GM13976 (cell line): ENCODE results near the gene AKT2.

ENCODE experiments used
- DNase-seq: peaks from one replicate; pipeline ENCODE4 v3.0.0; 2012; ENCODE audit warnings: low spot score
- in situ Hi-C: fragments of 300-500 bp; cut with MboI; formaldehyde crosslinking; loops from one replicate; pipeline ENCODE4 v1.12.0; 2022; ENCODE audit warnings: low sequenced_read_pairs, mixed read lengths, inconsistent platforms; ENCODE audit not compliant: unreplicated experiment
- TF ChIP-seq, protein P1 (sequence below): IDR thresholded peaks from 2 replicates; pipeline ENCODE4 v1.5.1; 2012; ENCODE audit warnings: borderline replicate concordance, mild to moderate bottlenecking; ENCODE audit not compliant: insufficient read depth; ENCODE audit errors: extremely low read depth, missing control alignments, control extremely low read depth

Gene AKT2

GRCh38 chr19:40255619-40256166, 29.5 kb downstream of the AKT2 start:
- in situ Hi-C loops: no loop called here
- TF ChIP-seq, protein P1, sequence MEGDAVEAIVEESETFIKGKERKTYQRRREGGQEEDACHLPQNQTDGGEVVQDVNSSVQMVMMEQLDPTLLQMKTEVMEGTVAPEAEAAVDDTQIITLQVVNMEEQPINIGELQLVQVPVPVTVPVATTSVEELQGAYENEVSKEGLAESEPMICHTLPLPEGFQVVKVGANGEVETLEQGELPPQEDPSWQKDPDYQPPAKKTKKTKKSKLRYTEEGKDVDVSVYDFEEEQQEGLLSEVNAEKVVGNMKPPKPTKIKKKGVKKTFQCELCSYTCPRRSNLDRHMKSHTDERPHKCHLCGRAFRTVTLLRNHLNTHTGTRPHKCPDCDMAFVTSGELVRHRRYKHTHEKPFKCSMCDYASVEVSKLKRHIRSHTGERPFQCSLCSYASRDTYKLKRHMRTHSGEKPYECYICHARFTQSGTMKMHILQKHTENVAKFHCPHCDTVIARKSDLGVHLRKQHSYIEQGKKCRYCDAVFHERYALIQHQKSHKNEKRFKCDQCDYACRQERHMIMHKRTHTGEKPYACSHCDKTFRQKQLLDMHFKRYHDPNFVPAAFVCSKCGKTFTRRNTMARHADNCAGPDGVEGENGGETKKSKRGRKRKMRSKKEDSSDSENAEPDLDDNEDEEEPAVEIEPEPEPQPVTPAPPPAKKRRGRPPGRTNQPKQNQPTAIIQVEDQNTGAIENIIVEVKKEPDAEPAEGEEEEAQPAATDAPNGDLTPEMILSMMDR: no peak
- no peak for DNase-seq

DNA sequence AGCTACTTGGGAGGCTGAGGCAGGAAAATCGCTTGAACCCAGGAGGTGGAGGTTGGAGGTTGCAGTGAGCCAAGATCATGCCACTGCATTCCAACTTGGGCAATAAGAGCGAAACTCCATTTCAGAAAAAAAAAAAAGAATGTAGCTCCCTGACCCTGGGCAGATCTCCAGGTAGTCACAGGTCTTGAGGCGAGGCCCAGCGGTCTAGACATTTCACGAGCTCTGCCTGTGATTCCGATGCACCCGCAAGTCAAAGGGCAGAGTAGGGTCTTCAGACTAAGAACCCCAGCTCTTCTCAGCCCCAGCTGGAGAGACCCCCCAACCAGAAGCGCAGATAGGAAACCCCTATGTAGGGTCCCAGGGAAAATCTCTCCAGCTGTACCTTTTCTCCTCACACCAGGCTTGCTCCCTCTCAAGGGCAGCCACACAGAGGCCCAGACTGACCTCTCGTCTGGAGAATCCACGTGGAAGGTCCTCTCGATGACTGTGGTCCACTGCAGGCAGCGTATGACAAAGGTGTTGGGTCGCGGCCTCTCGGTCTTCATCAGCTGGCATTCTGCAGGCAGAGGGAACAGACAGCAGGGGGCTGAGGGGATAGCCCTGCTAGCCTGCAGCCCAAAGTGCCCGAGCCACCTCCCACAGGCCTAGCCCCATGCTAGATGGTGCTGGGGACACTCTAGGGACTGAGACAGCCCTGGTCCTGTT, 30.3 kb downstream of the AKT2 start:
- in situ Hi-C loops: no loop called here
- no peak for DNase-seq
- TF ChIP-seq, protein P1: no peak

GRCh38 chr19:40253611-40254092, 31.5 kb downstream of the AKT2 start:
- TF ChIP-seq, protein P1: no peak
- in situ Hi-C loops: no loop called here
- no peak for DNase-seq

GRCh38 chr19:40252395-40252794, 32.8 kb downstream of the AKT2 start:
- TF ChIP-seq, protein P1: no peak
- in situ Hi-C loops: no loop called here

DNA sequence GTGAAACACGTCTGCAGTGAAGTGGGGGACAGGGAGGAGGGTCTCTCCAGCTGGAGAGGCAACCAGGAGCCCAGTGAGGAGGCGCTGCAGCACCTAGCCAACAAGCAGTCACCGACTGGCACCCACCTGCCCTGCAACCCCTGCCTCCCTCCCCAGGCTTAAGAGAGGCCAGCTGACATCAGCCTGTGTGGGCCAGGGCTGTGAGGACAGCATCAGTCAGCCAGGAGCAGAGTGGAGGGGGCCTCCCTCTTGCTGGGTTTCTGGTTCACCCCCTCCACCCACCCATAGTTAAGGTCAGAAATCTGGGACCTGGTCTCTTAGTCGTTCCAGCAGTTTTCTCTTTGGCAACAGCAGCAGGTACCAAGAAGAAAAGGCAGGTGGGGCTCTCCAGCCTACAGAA, 33.2 kb downstream of the AKT2 start:
- TF ChIP-seq, protein P1: no peak
- DNase-seq: no peak
- in situ Hi-C loops: no loop called here

More at GRCh38 chr19:40252395-40252794, 32.8 kb downstream of the AKT2 start:
- no peak for DNase-seq

GRCh38 chr19:40251244-40251643, 33.9 kb downstream of the AKT2 start:
- DNase-seq: no peak
- TF ChIP-seq, protein P1: no peak
- in situ Hi-C loops: no loop called here
